HG03175 (cell line): ENCODE data around the gene WNT11.

Experiments used
- ATAC-seq: cut with Tn5 transposase; IDR thresholded peaks from one replicate; pipeline ENCODE4 v1.9.1; 2021; ENCODE audit warnings: mild to moderate bottlenecking, moderate library complexity; ENCODE audit not compliant: unreplicated experiment

Gene WNT11

GRCh38 chr11:76206327-76207081 is at the start of gene WNT11:
WNT11 (minus strand) TSS chr11:76206502; CDS start chr11:76206407, 95 bp downstream.
- no peak for ATAC-seq

GRCh38 chr11:76253416-76253815 is 47.1 kb upstream of the WNT11 start:
- no peak for ATAC-seq

GRCh38 chr11:76252631-76253070 is 46.3 kb upstream of the WNT11 start:
- no peak for ATAC-seq

- ATAC-seq = no peak
Measured at GRCh38 chr11:76251576-76251975, 45.3 kb upstream of the WNT11 start.

GRCh38 chr11:76251226-76251575 is 44.9 kb upstream of the WNT11 start:
- no peak for ATAC-seq

GRCh38 chr11:76250520-76251225 is 44.4 kb upstream of the WNT11 start:
- ATAC-seq = no peak

GRCh38 chr11:76249195-76249741 is 43.0 kb upstream of the WNT11 start:
- ATAC-seq = no peak

GRCh38 chr11:76248210-76248609 is 41.9 kb upstream of the WNT11 start:
- ATAC-seq = no peak

- ATAC-seq = no peak
Measured at GRCh38 chr11:76247091-76247490, 40.8 kb upstream of the WNT11 start.

GRCh38 chr11:76246271-76246933 is 40.1 kb upstream of the WNT11 start:
- ATAC-seq = no peak

- no peak for ATAC-seq
Measured at GRCh38 chr11:76245720-76246119, 39.4 kb upstream of the WNT11 start.

- ATAC-seq = no peak
Measured at GRCh38 chr11:76244316-76244851, 38.1 kb upstream of the WNT11 start.

GRCh38 chr11:76243957-76244285 is 37.6 kb upstream of the WNT11 start:
- no peak for ATAC-seq

- ATAC-seq = no peak
Measured at GRCh38 chr11:76243193-76243956, 37.1 kb upstream of the WNT11 start.

GRCh38 chr11:76242004-76242779 is 35.9 kb upstream of the WNT11 start:
- ATAC-seq = no peak

- ATAC-seq = no peak
Measured at GRCh38 chr11:76241243-76242000, 35.1 kb upstream of the WNT11 start.

GRCh38 chr11:76240666-76241065 is 34.4 kb upstream of the WNT11 start:
- no peak for ATAC-seq

GRCh38 chr11:76240161-76240540 is 33.8 kb upstream of the WNT11 start:
- no peak for ATAC-seq

- no peak for ATAC-seq
Measured at GRCh38 chr11:76239483-76240160, 33.3 kb upstream of the WNT11 start.
